ENCODE measurements around the gene S100G.
A peak's percentile ranks its signal among the peaks of the same experiment; 100 is the strongest.

The S100G gene

GRCh38 chrX:16651391-16652024, 1.6 kb downstream of the S100G start:
- no peak for DNase-seq

DNA sequence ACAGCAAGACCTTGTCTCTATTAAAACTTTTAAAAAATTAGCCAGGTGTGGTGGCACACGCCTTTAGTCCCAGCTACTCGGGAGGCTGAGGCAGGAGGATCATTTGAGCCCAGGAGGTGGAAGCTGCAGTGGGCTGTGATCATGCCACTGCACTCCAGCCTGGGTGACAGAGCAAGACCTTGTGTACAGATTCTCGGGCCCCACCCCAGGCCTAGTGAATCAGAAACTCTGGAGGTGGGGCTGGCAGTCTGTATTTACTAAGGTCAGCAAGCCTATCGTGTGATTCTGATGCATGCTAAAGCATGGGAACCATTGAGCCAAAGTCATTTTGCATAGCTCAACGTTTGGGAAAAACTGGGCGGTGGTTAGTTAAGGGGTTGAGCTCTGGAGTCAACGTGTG, 3.5 kb downstream of the S100G start:
- DNase-seq, result no peak

DNA sequence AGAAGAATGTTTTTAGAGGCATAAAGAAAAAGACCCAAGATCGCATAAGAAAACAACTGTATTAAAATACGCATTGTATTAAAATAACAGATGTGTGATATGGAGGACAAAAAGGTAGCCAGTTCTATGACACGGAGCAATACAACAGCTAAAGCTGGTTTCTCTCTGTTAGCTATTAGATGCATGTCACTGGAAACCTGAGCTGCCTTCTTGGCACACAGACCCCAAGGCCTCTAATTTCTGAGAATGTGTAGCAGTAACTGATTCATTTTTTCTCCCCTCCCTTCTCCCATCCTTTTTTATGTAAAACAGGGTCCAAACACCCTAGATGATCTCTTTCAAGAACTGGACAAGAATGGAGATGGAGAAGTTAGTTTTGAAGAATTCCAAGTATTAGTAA, 4.1 kb downstream of the S100G start:
- no peak for DNase-seq

GRCh38 chrX:16658284-16658683, 8.3 kb downstream of the S100G start:
- DNase-seq, result peak in 1 of 2 experiments; percentile 0

DNA sequence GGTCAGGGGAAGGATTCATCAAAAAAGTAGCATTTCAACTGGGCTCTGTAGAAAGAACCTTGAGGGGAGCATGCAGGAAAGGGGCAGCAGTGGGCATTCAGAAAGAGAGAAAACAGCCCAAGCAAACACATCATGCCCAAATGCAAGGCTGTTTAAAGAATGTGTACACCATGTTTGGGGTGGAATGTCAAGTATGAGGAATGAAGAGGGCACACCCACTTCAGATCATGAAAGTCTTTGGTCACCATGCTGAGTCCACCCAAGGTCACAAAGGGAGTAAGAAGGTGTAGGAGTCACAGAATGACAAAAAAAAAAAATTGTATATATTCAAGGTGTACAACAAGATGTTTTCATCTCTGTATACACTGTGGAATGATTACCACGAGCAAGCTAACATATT, 9.4 kb downstream of the S100G start:
- DNase-seq, result no peak

GRCh38 chrX:16661495-16661894, 11.5 kb downstream of the S100G start:
- DNase-seq, result no peak

DNA sequence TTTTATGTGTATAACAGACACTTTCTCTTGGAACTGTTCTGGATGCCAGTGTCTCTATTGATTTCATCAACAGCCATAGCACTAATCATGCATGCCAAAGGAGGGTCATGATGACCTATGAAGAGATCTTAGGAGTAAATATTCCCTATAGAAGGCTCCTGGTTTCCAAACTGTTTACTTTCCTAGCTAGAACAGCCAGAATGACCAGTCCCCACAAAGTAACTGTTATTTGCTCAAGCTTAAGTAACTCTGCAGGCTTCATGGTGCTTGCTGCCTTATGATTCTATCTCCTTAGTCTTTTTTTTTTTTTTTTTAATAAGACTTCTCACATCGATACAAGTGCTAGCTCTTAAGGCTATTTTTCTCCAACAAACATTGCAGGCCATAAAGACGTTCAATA, 12.4 kb downstream of the S100G start:
- no peak for DNase-seq

DNA sequence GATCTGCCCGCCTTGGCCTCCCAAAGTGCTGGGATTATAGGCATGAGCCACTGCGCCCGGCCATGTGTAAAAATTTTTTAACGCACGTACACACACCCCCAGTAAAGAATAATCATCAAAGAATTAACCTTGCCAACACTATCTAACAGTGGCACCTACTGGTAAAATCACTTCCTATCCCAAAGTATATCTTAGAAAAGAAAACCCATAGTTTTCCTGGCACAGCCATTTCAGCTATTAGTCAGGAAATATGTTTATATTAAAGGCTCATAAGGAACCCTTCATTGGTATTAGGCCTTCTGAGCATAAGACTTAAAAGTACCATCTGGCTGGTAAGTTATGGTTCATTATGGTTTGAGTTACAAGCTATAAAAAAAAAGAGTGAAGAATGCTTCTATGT, 14.1 kb downstream of the S100G start:
- DNase-seq, result no peak

DNA sequence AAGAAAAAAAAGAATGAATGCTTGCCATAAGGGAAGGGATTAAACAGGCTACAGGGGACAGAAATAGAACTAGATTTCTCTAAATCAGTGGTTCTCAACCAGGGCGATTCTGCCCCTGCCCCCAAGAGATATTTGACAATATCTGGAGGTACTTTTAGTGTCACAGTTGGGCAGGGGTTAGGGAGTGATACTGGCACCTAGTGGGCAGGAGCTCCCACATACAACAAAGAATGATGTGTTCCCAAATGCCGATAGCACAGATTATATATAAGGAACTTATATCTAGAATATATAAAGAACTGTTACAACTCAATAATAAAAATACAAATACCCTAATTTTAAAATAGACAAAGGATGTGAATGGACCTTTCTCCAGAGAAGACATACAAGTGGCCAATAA, 14.7 kb downstream of the S100G start:
- no peak for DNase-seq

DNA sequence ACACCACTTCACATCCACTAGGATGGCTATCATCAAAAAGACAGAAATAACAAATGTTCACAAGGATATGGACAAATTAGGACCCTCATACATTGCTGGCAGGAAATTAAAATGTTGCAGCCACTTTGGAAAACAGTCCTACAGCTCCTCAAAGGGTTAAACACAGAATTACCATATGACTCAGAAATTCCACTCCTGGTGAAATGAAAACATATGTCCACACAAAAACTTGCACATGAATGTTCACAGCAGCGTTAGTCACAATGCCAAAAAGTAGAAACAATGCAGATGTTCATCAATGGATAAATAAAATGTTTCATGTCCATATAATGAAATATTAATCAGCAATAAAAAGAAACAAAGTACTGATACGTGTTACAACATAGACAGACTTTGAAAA, 15.1 kb downstream of the S100G start:
- DNase-seq, result no peak

DNA sequence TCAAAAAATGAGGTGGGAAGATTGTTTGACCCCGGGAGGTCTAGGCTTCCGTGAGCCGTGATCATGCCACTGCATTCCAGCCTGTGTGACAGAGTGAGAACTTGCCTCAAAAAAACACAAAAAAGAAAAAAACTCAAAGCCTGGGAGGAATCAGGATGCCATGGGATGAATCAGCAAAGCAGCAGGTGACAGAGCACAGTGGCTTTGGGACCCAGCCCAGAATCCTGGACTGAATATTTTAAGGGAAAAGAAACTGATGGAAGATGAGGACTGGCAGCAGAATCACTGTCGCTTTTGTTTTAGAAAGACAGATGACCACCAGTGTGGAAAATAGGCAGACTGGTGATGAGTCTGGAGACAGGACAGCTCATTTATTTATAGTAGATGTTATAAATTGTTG, 16.6 kb downstream of the S100G start:
- DNase-seq, result no peak

DNA sequence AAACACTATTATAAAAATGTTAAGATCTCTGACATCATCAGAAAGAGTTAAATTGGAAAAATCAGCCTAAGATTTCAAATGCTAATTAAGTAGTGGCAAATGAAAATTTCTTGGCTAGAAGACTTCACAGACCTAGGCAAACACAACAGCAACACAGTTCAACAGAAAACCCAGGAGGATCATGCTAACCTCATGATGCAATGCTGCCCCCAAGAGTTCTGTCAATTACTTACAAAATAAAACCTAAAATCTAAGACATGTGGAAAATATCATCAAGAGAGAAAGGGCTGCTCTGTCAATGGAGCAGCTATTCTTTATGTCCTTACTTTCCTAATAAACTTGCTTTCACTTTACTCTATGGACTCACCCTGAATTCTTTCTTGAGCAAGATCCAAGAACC, 21.0 kb downstream of the S100G start:
- peak in 1 of 2 experiments; percentile 6 for DNase-seq

GRCh38 chrX:16678689-16679088, 28.7 kb downstream of the S100G start:
- DNase-seq, result no peak

DNA sequence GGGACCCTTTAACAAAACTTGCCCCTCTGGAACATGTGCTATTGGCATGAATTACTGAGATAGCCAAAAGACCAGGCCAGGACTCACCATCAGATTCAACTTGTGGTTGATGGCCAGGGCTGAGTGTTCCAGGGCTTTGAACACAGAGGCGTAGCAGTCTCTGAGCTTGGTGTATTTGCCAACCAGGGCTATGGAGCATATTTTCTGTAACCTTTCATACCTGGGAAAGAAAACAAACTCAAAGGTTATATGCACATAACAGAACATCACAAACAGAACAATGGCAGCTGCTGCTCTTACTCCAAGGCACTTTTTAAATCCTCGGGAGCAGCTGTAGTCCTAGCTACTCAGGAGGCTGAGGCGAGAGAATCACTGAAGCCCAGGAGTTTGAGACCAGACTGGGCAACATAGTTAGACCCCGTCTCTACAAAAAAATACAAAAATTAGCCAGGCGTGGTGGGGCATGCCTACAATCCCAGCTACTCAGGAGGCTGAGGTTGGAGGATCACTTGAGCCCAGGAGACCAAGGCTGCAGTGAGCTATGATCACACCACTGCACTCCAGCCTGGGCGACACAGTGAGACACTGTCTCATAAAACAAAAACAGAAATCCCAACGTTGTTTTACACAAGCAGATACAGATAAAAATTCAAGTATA, 33.2 kb downstream of the S100G start:
- DNase-seq, result no peak

DNA sequence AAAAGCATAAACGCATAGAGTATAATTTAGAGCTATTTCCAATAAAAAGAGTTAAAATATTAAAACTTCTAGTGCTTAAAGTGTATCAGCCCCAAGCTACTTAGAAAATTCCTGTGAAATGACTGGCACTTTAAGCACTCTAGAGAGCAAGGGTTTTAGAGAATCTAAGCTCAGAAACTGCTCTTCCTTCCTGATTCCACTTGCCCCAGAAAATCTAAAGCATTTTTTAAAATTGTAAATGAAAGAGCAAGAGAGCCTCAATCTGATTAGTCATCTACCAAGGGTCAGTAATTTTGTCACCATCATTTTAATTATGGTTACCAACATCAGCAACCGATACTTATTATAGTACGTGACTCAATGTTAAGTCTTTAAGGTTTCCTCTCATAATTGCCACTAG, 37.6 kb downstream of the S100G start:
- DNase-seq, result no peak

GRCh38 chrX:16695079-16695676, 45.2 kb downstream of the S100G start:
- DNase-seq, result peak in 1 of 2 experiments; percentile 2

DNA sequence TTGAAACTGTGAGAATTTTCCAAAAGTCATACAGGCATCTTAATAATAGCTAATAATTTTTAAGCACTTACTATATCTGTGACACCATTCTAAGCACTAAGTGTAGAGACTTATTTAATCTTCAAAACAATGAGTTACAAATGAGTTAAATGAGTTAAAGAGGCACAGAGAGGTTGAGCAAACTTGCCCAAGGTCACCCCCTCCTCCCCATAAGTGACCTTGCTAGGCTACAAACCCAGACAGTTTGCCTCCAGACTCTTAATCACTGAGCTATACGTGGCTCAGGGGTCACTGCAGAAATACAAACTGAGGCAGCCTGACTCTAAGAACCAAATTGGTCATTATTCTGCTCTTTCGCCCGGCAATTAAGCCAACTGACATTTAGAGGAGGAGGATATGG, 47.0 kb downstream of the S100G start:
- DNase-seq, result no peak

DNA sequence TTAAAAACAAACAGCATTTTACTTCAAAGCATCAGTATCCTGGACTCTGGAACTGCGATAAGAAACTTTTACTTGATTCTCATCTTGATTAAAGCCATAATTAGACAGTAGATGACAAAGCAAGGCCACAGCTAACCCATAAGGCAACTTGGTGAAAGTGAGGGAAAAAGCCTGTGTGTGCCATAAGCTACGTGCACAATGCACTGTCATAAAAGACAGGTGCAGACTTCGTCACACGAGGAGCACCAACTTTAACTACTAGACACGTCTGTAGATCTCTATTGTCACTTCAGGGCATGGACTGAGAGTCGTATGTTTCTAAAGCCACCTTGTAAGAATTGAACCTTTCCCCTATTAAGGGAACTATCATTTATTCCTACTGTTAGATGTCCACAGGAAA, 49.4 kb downstream of the S100G start:
- DNase-seq, result no peak

DNA sequence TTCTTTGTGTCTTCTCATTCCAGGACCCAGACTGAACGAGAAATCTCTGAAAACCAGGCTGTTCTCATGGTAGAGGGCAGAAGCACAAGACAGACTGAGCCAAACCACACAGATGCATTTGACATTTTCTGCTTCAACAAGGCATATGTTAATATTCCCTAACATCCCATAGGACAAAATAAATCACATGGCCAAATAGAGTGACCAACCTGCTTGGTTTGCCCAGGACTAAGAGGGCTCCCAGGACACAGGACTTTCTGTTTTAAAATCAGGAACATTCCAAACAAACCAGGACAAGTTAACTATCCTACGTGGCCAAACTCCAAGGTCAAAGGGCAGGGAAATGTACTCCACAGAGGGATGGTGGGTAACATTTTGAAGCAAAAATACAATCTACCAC, 50.8 kb downstream of the S100G start:
- DNase-seq, result no peak

DNA sequence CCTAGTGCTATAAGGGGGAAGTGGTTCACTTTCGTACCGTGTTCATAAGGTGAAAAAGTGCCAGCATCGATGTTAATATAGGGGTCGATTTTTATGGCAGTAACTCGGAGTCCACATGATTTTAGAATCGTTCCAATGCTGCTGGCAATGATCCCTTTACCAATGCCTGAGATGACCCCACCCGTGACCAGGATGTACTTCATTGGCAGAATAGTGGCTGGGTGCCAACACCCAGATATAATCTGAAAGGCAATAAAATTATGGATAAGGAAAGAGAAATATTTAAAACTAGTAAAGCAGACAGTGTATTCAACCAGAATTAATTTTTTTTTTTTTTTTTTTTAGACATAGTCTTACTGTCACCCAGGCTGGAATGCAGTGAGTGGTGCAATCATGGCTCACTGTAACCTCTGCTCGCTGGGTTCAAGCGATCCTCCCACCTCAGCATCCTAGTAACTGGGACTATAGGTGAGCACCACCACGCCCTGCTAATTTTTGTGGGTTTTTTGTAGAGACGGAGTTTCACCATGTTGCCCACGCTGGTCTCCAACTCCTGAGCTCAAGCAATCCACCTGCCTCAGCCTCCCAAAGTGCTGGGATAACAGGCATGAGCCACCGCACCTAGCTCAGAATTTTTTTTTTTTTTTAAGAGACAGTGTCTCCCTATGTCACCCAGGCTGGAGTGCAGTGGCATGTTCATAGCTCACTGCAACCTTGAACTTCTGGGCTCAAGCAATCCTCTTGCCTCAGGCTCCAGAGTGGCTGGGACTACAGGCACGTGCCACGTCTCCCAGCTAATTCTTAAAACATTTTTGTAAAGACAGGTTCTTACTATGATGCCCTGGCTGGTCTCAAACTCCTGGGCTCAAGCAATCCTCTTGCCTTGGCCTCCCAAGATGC, 53.0 kb downstream of the S100G start:
- DNase-seq, result no peak

Measured in SW 1271 (cell line).